ENCODE results near the gene ISYNA1.
A peak's percentile ranks its signal among the peaks of the same experiment; 100 is the strongest.

ISYNA1 gene

GRCh38 chr19:18442941-18443340, 5.0 kb upstream of the ISYNA1 start:
- DNase-seq = no peak

- DNase-seq = no peak
Observed at GRCh38 chr19:18441804-18442788, 4.2 kb upstream of the ISYNA1 start.

GRCh38 chr19:18440936-18441803, 3.2 kb upstream of the ISYNA1 start:
- DNase-seq = no peak

- DNase-seq = no peak
Observed at GRCh38 chr19:18440415-18440877, 2.5 kb upstream of the ISYNA1 start.

GRCh38 chr19:18439910-18440237, 1.9 kb upstream of the ISYNA1 start:
- DNase-seq = no peak

- no peak for DNase-seq
Observed at GRCh38 chr19:18439025-18439909, 1.3 kb upstream of the ISYNA1 start.

GRCh38 chr19:18438331-18439024, 545 bp upstream of the ISYNA1 start:
- DNase-seq = no peak

- DNase-seq = peak; percentile 26
Observed at GRCh38 chr19:18436671-18437490, 1.1 kb downstream of the ISYNA1 start.

- DNase-seq = no peak
Observed at GRCh38 chr19:18435842-18436670, 1.9 kb downstream of the ISYNA1 start.

GRCh38 chr19:18435178-18435841, 2.6 kb downstream of the ISYNA1 start:
- no peak for DNase-seq

- no peak for DNase-seq
Observed at GRCh38 chr19:18434411-18435175, 3.3 kb downstream of the ISYNA1 start.

- no peak for DNase-seq
Observed at GRCh38 chr19:18433735-18434398, 4.1 kb downstream of the ISYNA1 start.

- no peak for DNase-seq
Observed at GRCh38 chr19:18433015-18433691, 4.8 kb downstream of the ISYNA1 start.

GRCh38 chr19:18432275-18433014, 5.5 kb downstream of the ISYNA1 start:
- DNase-seq = no peak

GRCh38 chr19:18431351-18432197, 6.4 kb downstream of the ISYNA1 start:
- DNase-seq = no peak

All from SHP77 treated with DMSO at 0.1 percent for 48 hours (cell line).